Esophagus (tissue), 2 donors: ENCODE measurements around the gene B3GNT4. TPM values are rescaled to one million over a fixed set of nuclear protein-coding genes. Genes with fewer than 3 reads are reported as not detected.

ENCODE experiments used
- H3K27ac ChIP-seq, 2 donors: one replicate each; pipeline ENCODE4 v1.5.1; 2013; ENCODE audit warnings: low read depth in 2 of 2, mild to moderate bottlenecking in 2 of 2, inconsistent platforms in 1 of 2, low read length in 1 of 2, moderate library complexity in 1 of 2
- H3K27me3 ChIP-seq, 2 donors: one replicate each; pipeline ENCODE4 v1.6.1; 2013; ENCODE audit warnings: low read length in 2 of 2, control low read depth in 1 of 2, mild to moderate bottlenecking in 1 of 2; ENCODE audit not compliant: insufficient read depth in 2 of 2, control insufficient read depth in 1 of 2
- H3K36me3 ChIP-seq, 2 donors: one replicate each; pipeline ENCODE4 v1.6.1; 2013; ENCODE audit warnings: low read length in 1 of 2; ENCODE audit not compliant: control insufficient read depth in 2 of 2, insufficient read depth in 2 of 2
- H3K4me1 ChIP-seq, 2 donors: one replicate each; pipeline ENCODE4 v1.6.1; 2013; ENCODE audit warnings: low read length in 1 of 2; ENCODE audit not compliant: control insufficient read depth in 2 of 2, insufficient read depth in 2 of 2
- H3K4me3 ChIP-seq, 2 donors: one replicate each; pipeline ENCODE4 v1.5.1; 2013; ENCODE audit warnings: low read length in 2 of 2, mild to moderate bottlenecking in 2 of 2, low read depth in 1 of 2, moderate library complexity in 1 of 2
- H3K9me3 ChIP-seq, 2 donors: one replicate each; pipeline ENCODE4 v1.6.1; 2013; ENCODE audit warnings: mild to moderate bottlenecking in 2 of 2, low read depth in 1 of 2, low read length in 1 of 2, moderate library complexity in 1 of 2; ENCODE audit not compliant: control insufficient read depth in 2 of 2, insufficient read depth in 1 of 2
- WGBS, 2 donors: extraction: QIAGEN DNeasy Blood & Tissue Kit; methylation state at CpG; one replicate each; pipeline ENCODE4 v1.1.7; 2013; 5-methylcytosine and 5-hydroxymethylcytosine counted together
- polyA plus RNA-seq, 2 donors: library from polyadenylated mRNA; stranded (reverse); fragments of 200-250 nt; gene quantifications; one replicate each; pipeline ENCODE4 v1.2.3, GENCODE V29; 2013
- donor health status: healthy with polysubstance abuse.
- donor health status: Bipolar disorder and iron deficiency.

Gene B3GNT4
- 1 to 10 TPM in 1 of 2 donors, under 1 TPM in 1; 0.62 to 1.4 TPM for polyA plus RNA-seq

DNA sequence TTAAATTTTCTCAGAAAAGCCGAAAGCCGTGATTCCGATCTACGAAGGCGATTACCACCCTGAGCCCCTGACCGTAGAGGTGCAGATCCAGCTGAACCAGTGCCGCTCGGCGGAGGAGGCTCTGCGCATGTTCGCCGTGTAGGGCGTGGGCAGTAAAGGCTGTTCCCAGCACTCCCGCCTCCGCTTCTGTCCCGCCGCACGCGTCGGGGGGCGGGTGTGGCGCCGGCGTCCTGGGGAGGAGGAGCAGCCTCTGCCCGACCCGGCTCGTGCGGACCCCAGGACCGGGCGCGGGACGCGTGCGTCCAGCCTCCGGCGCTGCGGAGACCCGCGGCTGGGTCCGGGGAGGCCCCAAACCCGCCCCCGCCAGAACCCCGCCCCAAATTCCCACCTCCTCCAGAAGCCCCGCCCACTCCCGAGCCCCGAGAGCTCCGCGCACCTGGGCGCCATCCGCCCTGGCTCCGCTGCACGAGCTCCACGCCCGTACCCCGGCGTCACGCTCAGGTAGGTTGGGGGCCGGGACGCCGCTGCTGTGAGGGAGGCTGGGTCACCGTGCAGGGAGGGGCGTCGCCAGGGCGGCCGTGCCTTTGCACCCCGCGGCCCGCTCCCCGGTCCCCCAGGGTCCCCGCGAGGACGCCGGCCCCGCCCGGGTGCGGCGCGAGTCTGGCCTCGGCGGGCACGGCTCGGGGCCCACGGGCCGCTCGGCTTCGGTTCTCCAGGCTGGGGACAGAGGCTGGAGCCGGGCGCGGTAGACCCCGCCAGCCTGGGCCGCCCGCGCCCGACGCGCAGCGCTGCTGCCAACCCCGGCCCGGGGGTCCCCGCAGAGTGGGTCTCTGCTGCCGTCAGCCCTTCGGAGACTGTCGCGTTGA, at the start of gene B3GNT4:
Gene B3GNT4 (plus strand): TSS at position 409 of the 866 bp plus-strand sequence. CDS start 910 bp downstream, outside the sequence.
- Histone ChIP-seq H3K27ac (no peak within 1 kb of the TSS), H3K4me3 (peak within 1 kb of the TSS; percentile 62 to 63), H3K27me3 (no peaks in the 10 kb centered on the region), H3K36me3 (peaks cover 6 to 10% of the 10 kb centered on the region in 2 donors), H3K9me3 (no peaks in the 10 kb centered on the region), H3K4me1 (peaks cover 2 to 9% of the 10 kb centered on the region in 2 donors)
- WGBS, 2 donors = 0 to 1% methylated on average over 81 to 104 of the region's 104 CpGs

DNA sequence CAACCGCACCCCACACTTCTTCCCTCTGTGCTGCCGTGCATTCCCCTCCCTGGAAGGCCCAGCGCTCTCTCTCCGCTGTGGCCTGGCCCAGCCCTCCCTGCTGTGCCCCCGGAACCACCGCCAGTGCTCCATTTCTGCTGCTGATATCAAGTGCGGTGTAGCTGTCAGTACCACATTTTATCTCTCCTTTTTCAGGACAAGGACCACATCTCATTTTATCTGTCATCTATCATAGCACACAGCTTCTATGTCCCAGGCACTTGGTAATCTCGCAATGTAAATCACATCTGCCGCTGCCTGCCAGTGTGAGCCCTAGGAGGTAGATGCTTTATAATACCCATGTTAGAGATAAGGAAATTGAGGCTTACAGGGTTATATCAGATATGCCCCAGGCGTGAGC, 47.8 kb upstream of the B3GNT4 start:
- H3K36me3 ChIP-seq = no peaks in the 10 kb centered on the region
- H3K27ac ChIP-seq = no peak overlapping the region
- 84 to 88% methylated on average over 10 of the region's 10 CpGs for WGBS, 2 donors

DNA sequence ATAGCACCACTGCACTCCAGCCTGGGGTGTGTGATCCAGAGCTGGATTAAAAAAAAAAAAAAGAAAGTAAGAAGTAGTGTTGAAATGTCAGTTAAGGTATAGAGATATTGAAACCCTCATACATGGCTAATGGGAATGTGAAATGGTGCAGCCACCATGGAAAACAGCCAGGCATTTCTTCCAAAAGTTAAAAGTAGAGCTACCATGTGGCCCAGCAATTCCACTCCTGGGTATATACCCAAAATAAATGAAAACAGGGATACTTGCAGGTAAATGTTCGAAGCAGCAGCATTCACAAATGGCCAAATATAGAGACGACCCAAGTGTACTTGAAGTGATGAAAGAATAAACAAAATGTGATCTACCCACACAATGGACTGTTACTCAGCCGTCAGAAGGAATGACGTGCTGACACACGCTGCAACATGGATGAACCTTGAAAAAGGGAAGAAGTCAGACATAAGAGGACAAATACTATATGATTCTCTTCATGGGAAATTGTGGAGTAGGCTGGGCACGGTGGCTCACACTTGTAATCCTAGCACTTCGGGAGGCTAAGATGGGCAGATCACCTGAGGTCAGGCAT, 44.7 kb upstream of the B3GNT4 start:
- Histone ChIP-seq H3K27ac (no peak overlapping the region), H3K9me3 (no peaks in the 10 kb centered on the region), H3K4me1 (no peaks in the 10 kb centered on the region), H3K36me3 (no peaks in the 10 kb centered on the region), H3K27me3 (no peaks in the 10 kb centered on the region), H3K4me3 (no peak overlapping the region)
- WGBS, 2 donors = 65 to 78% methylated on average over 7 of the region's 7 CpGs

More for the DNA sequence above, 47.8 kb upstream of the B3GNT4 start:
- H3K9me3 ChIP-seq = no peaks in the 10 kb centered on the region
- H3K4me1 ChIP-seq = no peaks in the 10 kb centered on the region
- no peaks in the 10 kb centered on the region for H3K27me3 ChIP-seq
- no peak overlapping the region for H3K4me3 ChIP-seq

DNA sequence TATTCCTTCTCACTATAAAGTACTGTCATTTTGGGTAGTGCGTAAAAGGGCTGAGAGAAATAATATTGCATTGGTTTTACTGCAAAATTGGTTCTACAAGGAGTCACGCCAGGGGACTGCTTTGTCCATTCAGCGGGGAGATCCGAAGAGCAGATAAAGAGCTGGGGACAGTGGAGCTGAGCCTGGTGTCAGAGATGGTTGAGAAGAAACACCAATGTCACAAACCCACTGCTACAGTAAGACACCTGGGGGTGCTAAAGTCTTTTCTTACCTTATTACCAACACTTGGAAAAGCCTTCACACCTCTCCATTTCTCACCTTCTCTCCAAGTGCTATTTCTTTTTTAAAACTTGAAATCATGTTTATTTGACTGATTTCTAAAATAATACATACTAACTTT, 43.6 kb upstream of the B3GNT4 start:
- WGBS, 2 donors = 74 to 75% methylated on average over 4 of the region's 4 CpGs
- H3K4me3 ChIP-seq = no peak overlapping the region
- H3K27me3 ChIP-seq = no peaks in the 10 kb centered on the region
- H3K4me1 ChIP-seq = no peaks in the 10 kb centered on the region
- H3K36me3 ChIP-seq = no peaks in the 10 kb centered on the region
- no peak overlapping the region for H3K27ac ChIP-seq
- no peaks in the 10 kb centered on the region for H3K9me3 ChIP-seq

DNA sequence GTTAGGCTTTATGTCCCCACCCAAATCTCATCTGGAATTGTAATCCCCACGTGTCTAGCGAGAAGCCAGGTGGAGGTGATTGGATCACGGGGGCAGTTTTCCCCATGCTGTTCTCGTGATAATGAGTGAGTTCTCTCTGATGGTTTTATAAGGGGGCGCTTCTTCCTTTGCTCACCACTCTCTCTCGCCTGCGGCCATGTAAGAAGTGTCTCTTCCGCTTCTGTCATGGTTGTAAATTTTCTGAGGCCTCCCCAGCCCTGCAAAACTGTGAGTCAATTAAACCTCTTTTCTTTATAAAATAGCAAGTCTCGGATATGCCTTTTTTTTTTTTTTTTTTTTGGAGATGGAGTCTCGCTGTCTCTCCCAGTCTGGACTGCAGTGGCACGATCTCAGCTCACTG, 42.7 kb upstream of the B3GNT4 start:
- H3K4me3 ChIP-seq = no peak overlapping the region
- no peaks in the 10 kb centered on the region for H3K9me3 ChIP-seq
- H3K27me3 ChIP-seq = no peaks in the 10 kb centered on the region
- no peaks in the 10 kb centered on the region for H3K36me3 ChIP-seq
- H3K27ac ChIP-seq = no peak overlapping the region
- no peaks in the 10 kb centered on the region for H3K4me1 ChIP-seq
- 85 to 87% methylated on average over 10 to 11 of the region's 11 CpGs for WGBS, 2 donors

DNA sequence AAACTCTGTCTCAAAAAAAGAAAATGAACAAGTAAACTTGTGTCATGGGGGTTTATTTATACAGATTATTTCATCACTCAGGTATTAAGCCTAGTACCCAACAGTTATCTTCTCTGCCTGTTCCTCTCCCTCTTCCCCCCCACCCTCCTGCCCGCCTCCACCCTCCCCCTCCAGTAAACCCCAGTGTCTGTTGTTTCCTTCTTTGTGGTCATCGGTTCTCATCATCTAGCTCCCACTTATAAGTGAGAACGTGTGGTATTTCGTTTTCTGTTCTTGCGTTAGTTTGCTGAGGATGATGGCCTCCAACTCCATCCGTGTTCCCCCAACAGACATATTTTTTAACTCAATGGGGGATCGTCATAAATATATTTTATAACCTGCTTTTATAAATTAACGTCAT, 41.8 kb upstream of the B3GNT4 start:
- WGBS, 2 donors = 71 to 74% methylated on average over 8 of the region's 8 CpGs
- Histone ChIP-seq H3K36me3 (no peaks in the 10 kb centered on the region), H3K27me3 (no peaks in the 10 kb centered on the region), H3K4me1 (no peaks in the 10 kb centered on the region), H3K4me3 (no peak overlapping the region), H3K9me3 (no peaks in the 10 kb centered on the region), H3K27ac (no peak overlapping the region)

GRCh38 chr12:122162976-122163375, 40.5 kb upstream of the B3GNT4 start:
- no peak overlapping the region for H3K4me3 ChIP-seq
- H3K4me1 ChIP-seq = no peaks in the 10 kb centered on the region
- no peaks in the 10 kb centered on the region for H3K9me3 ChIP-seq
- H3K36me3 ChIP-seq = no peaks in the 10 kb centered on the region
- no peaks in the 10 kb centered on the region for H3K27me3 ChIP-seq
- no peak overlapping the region for H3K27ac ChIP-seq
- WGBS, 2 donors = 73 to 90% methylated on average over 3 of the region's 3 CpGs

DNA sequence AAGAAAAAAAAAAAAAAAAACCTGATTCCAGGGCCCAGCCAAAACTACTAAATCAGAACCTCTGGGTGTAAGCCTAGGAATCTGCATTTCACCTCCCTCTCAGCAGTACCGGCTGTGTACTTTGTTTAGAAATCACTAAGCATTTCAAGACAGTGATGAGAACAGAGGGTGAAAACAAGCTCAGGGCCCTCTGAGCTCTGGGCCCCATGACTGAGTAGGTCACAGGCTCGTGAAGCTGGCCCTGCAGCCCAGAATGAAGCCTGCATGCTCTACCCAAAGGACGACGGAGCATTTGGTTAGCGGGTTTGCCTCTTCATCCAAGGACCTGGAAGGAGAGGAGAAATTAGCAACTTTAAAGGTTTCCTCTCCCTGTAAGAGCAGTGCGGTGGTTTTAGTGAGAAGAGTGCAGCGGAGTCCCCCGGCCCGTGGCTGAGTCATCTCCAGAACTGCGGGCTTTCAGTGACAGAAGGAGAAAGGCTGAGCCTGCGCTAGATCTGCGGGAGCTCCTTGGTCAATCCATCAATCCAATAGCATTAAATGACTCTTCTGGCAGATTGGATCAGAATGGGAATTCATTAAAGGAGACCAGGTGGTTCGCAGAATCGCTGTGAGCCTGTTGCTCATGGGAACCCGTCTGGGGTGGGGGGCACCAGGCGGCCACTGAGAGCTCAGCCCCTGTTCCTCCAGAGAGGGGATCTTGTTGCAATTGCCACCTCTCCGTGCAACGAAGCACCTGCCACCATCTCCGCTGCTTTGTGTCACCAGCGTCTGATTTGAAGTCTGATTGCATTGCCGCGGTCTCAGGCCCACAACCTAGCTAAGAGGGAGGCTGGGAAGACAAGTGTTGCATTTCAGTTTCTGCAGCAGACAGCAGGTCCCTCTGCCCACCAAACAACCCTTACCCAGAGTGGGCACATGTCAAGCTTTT, 36.8 kb upstream of the B3GNT4 start:
- H3K36me3 ChIP-seq = no peaks in the 10 kb centered on the region
- WGBS, 2 donors = 69 to 75% methylated on average over 22 of the region's 22 CpGs
- H3K4me1 ChIP-seq = no peaks in the 10 kb centered on the region
- no peak overlapping the region for H3K27ac ChIP-seq
- no peak overlapping the region for H3K4me3 ChIP-seq
- H3K9me3 ChIP-seq = no peaks in the 10 kb centered on the region
- no peaks in the 10 kb centered on the region for H3K27me3 ChIP-seq

DNA sequence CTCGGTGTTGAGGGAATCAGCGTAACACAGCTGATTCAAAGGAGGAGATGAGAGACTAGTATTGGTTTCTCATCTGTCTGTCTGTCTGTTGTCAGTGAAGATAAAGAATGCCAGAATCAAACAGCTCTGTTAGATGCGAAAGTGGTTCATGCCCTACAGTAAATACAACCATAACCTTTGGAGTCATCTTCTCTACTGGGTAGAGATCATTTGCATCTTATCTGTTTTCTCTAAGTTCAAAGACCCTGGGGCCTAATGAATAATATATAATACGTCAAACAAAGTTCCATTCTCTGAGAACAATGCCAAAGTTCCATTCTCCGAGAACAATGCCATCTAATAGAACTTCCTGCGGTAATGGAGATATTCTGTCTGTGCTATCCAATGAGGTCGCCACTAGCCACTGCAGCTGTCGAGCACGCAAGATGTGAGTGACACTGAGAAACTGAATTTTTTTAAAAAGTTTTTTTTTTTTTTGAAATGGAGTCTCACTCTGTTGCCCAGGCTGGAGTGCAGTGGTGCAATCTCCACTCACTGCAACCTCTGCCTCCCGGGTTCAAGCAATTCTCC, 36.1 kb upstream of the B3GNT4 start:
- H3K4me3 ChIP-seq = no peak overlapping the region
- no peaks in the 10 kb centered on the region for H3K36me3 ChIP-seq
- no peak overlapping the region for H3K27ac ChIP-seq
- H3K9me3 ChIP-seq = no peaks in the 10 kb centered on the region
- no peaks in the 10 kb centered on the region for H3K27me3 ChIP-seq
- no peaks in the 10 kb centered on the region for H3K4me1 ChIP-seq
- 73 to 82% methylated on average over 10 of the region's 10 CpGs for WGBS, 2 donors
